Liver (tissue), 3 donors: ENCODE measurements around the gene RPS6KA1.

ENCODE experiments used
- GABPA ChIP-seq, 2 donors: IDR thresholded peaks in 1 of 2; conservative IDR thresholded peaks in 1 of 2; 2 replicates each; pipeline ENCODE4 v1.6.1; 2016; ENCODE audit warnings: antibody characterized with exemption in 2 of 2, mild to moderate bottlenecking in 1 of 2, moderate library complexity in 1 of 2
- TAF1 ChIP-seq: conservative IDR thresholded peaks from 2 replicates; pipeline ENCODE4 v1.6.1; 2016; ENCODE audit warnings: antibody characterized with exemption, mild to moderate bottlenecking
- TF ChIP-seq, protein P1 (sequence below): fragments of 150-350 bp; IDR thresholded peaks from 2 replicates; pipeline ENCODE4 v1.5.1; 2017; ENCODE audit warnings: improper control_type of control experiment, low read depth, low read length; ENCODE audit not compliant: missing input control
- TF ChIP-seq, protein P2 (sequence below): IDR thresholded peaks from 2 replicates; pipeline ENCODE4 v1.6.1; 2016; ENCODE audit warnings: antibody characterized with exemption
- TF ChIP-seq, protein P3 (sequence below): IDR thresholded peaks from 2 replicates; pipeline ENCODE4 v1.6.1; 2016; ENCODE audit warnings: antibody characterized with exemption
- TF ChIP-seq, protein P4 (sequence below): IDR thresholded peaks from 2 replicates; pipeline ENCODE4 v1.6.1; 2016; ENCODE audit warnings: antibody characterized with exemption, mild to moderate bottlenecking
- donor health status: healthy.
- donor health status: healthy.

DNA sequence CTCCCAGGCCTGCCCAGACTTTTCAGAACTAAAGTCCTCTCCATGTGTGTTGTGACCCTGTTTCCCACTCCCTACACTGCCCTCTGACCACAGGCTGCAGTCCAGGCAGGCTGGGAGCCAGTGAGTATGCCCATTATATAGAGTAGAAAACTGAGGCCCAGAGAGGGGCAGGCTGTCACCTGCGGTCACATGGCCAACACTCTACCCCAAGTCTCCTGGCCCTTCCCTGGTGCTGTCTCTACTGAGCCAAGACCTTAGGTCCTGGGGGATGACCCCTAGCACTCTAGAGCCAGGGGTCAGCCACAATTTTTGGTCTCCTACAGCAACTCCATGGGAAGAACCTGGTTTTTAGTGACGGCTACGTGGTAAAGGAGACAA is 30.8 kb downstream of the RPS6KA1 start:
- TF ChIP-seq, protein P1, sequence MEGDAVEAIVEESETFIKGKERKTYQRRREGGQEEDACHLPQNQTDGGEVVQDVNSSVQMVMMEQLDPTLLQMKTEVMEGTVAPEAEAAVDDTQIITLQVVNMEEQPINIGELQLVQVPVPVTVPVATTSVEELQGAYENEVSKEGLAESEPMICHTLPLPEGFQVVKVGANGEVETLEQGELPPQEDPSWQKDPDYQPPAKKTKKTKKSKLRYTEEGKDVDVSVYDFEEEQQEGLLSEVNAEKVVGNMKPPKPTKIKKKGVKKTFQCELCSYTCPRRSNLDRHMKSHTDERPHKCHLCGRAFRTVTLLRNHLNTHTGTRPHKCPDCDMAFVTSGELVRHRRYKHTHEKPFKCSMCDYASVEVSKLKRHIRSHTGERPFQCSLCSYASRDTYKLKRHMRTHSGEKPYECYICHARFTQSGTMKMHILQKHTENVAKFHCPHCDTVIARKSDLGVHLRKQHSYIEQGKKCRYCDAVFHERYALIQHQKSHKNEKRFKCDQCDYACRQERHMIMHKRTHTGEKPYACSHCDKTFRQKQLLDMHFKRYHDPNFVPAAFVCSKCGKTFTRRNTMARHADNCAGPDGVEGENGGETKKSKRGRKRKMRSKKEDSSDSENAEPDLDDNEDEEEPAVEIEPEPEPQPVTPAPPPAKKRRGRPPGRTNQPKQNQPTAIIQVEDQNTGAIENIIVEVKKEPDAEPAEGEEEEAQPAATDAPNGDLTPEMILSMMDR, result no peak
- TF ChIP-seq GABPA (IDR thresholded peaks at IDR 0.05 in 1 of 2, conservative IDR thresholded peaks at IDR 0.05 in 1 of 2) (no peak), TAF1 (no peak)
- TF ChIP-seq, protein P2, sequence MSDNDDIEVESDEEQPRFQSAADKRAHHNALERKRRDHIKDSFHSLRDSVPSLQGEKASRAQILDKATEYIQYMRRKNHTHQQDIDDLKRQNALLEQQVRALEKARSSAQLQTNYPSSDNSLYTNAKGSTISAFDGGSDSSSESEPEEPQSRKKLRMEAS, result no peak
- TF ChIP-seq, protein P3, sequence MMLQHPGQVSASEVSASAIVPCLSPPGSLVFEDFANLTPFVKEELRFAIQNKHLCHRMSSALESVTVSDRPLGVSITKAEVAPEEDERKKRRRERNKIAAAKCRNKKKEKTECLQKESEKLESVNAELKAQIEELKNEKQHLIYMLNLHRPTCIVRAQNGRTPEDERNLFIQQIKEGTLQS, result no peak
- TF ChIP-seq, protein P4, sequence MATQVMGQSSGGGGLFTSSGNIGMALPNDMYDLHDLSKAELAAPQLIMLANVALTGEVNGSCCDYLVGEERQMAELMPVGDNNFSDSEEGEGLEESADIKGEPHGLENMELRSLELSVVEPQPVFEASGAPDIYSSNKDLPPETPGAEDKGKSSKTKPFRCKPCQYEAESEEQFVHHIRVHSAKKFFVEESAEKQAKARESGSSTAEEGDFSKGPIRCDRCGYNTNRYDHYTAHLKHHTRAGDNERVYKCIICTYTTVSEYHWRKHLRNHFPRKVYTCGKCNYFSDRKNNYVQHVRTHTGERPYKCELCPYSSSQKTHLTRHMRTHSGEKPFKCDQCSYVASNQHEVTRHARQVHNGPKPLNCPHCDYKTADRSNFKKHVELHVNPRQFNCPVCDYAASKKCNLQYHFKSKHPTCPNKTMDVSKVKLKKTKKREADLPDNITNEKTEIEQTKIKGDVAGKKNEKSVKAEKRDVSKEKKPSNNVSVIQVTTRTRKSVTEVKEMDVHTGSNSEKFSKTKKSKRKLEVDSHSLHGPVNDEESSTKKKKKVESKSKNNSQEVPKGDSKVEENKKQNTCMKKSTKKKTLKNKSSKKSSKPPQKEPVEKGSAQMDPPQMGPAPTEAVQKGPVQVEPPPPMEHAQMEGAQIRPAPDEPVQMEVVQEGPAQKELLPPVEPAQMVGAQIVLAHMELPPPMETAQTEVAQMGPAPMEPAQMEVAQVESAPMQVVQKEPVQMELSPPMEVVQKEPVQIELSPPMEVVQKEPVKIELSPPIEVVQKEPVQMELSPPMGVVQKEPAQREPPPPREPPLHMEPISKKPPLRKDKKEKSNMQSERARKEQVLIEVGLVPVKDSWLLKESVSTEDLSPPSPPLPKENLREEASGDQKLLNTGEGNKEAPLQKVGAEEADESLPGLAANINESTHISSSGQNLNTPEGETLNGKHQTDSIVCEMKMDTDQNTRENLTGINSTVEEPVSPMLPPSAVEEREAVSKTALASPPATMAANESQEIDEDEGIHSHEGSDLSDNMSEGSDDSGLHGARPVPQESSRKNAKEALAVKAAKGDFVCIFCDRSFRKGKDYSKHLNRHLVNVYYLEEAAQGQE, result no peak
